HCT116 (cell line): ENCODE results near the gene TMEM184B. TPM values are rescaled to one million over a fixed set of nuclear protein-coding genes. Genes with fewer than 3 reads are reported as not detected.

Experiments used
- ATAC-seq: fragments of 200-7000 bp; cut with Tn5 transposase; 2 replicates; pipeline ENCODE4 v1.9.1; 2020; ENCODE audit warnings: mild to moderate bottlenecking, moderate library complexity
- BruUV-seq: library from RNA; stranded (reverse); fragments of 400-500 nt; replicated peaks from 2 replicates; lab custom pipeline; 2021; lab: Mats Ljungman, UMichigan
- CTCF ChIA-PET: fragments of 300-600 bp; sonication (Branson Sonifier 250); formaldehyde crosslinking; loops from one replicate; lab custom pipeline; 2021; ENCODE audit warnings: antibody characterized with exemption; lab: Charles Lee
- POLR2A ChIA-PET: fragments of 300-600, 350-600 bp; sonication (Branson Sonifier 250); formaldehyde crosslinking; loops from one replicate; lab custom pipeline; 2021; ENCODE audit warnings: antibody characterized with exemption; lab: Charles Lee
- RAD21 ChIA-PET, 2 experiments: fragments of 300-600 bp; sonication (Branson Sonifier 250); formaldehyde crosslinking; loops; one replicate each; lab custom pipeline; 2023; ENCODE audit warnings: low total read pairs in 2 of 2; ENCODE audit not compliant: uncharacterized antibody in 2 of 2, unreplicated experiment in 2 of 2, low non-redundant PET in 1 of 2; lab: Charles Lee
- DNase-seq: peaks from one replicate; pipeline ENCODE4 v3.0.0-alpha.2; 2010; ENCODE audit warnings: low read depth, low spot score
- H2AFZ ChIP-seq: fragments of 200-600 bp; shearing (Covaris generic), sonication (generic); 2 replicates; pipeline ENCODE4 v1.6.1; 2017; ENCODE audit warnings: low read depth, mixed run types, mixed read lengths, antibody characterized with exemption, low read length; ENCODE audit not compliant: poor library complexity, severe bottlenecking
- H3K27ac ChIP-seq: 2 replicates; pipeline ENCODE4 v1.5.1; 2012; ENCODE audit warnings: low read depth, low read length
- H3K27me3 ChIP-seq: fragments of 200-600 bp; sonication (generic); 2 replicates; pipeline ENCODE4 v1.6.1; 2016; ENCODE audit warnings: mixed run types, low read length, mixed read lengths; ENCODE audit not compliant: insufficient read depth
- H3K36me3 ChIP-seq, 2 experiments: fragments of 200-500 bp in 1 of 2; fragments of 200-600 bp in 1 of 2; sonication (Bioruptor generic) in 1 of 2; sonication (generic) in 1 of 2; 2 replicates each; pipeline versions ENCODE4 v1.5.1 to v1.6.1; 2014 to 2016; ENCODE audit warnings: low read length in 2 of 2, inconsistent platforms in 1 of 2, mixed read lengths in 1 of 2, mixed run types in 1 of 2; ENCODE audit not compliant: insufficient read depth in 2 of 2, control insufficient read depth in 1 of 2
- H3K4me1 ChIP-seq, 2 experiments: fragments of 200-600 bp in 1 of 2; sonication (generic) in 1 of 2; 2 replicates each; pipeline versions ENCODE4 v1.5.1 to v1.6.1; 2012 to 2017; ENCODE audit warnings: low read length in 2 of 2, inconsistent platforms in 1 of 2, mild to moderate bottlenecking in 1 of 2, mixed read lengths in 1 of 2, mixed run types in 1 of 2, moderate library complexity in 1 of 2; ENCODE audit not compliant: insufficient read depth in 2 of 2, control insufficient read depth in 1 of 2
- H3K4me2 ChIP-seq: fragments of 200-600 bp; sonication (generic); 2 replicates; pipeline ENCODE4 v1.6.1; 2017; ENCODE audit warnings: mixed run types, low read length, mixed read lengths
- H3K4me3 ChIP-seq, 2 experiments: fragments of 200-600 bp in 1 of 2; sonication (generic) in 1 of 2; replicated peaks in 1 of 2; 2 replicates each; pipeline ENCODE4 v1.5.1; 2011 to 2016; ENCODE audit warnings: low read length in 2 of 2, control low read depth in 1 of 2, low read depth in 1 of 2, mild to moderate bottlenecking in 1 of 2, mixed read lengths in 1 of 2, mixed run types in 1 of 2
- H3K79me2 ChIP-seq: fragments of 200-600 bp; sonication (generic); 2 replicates; pipeline ENCODE4 v1.6.1; 2017; ENCODE audit warnings: mild to moderate bottlenecking, mixed run types, low read length, moderate library complexity, mixed read lengths; ENCODE audit not compliant: insufficient read depth
- H3K9ac ChIP-seq: fragments of 200-600 bp; sonication (generic); 2 replicates; pipeline ENCODE4 v1.6.1; 2016; ENCODE audit warnings: low read length, mixed read lengths
- H3K9me2 ChIP-seq: fragments of 200-600 bp; sonication (generic), shearing (Covaris generic); 2 replicates; pipeline ENCODE4 v1.6.1; 2017; ENCODE audit warnings: mixed run types, mild to moderate bottlenecking, moderate library complexity; ENCODE audit not compliant: insufficient read depth
- H3K9me3 ChIP-seq, 2 experiments: fragments of 200-500 bp in 1 of 2; fragments of 200-600 bp in 1 of 2; sonication (Bioruptor generic) in 1 of 2; sonication (generic) in 1 of 2; 2 replicates each; pipeline ENCODE4 v1.6.1; 2014 to 2017; ENCODE audit warnings: low read length in 2 of 2, mixed read lengths in 2 of 2, inconsistent platforms in 1 of 2, low read depth in 1 of 2, mild to moderate bottlenecking in 1 of 2, mixed run types in 1 of 2, moderate library complexity in 1 of 2; ENCODE audit not compliant: control insufficient read depth in 1 of 2, insufficient read depth in 1 of 2
- H4K20me1 ChIP-seq: fragments of 200-600 bp; sonication (generic), shearing (Covaris generic); 2 replicates; pipeline ENCODE4 v1.6.1; 2017; ENCODE audit warnings: mixed run types, mild to moderate bottlenecking, moderate library complexity; ENCODE audit not compliant: insufficient read depth
- CBX3 ChIP-seq: IDR thresholded peaks from 2 replicates; pipeline ENCODE4 v1.6.1; 2012; ENCODE audit warnings: low read depth
- CEBPB ChIP-seq: IDR thresholded peaks from 2 replicates; pipeline ENCODE4 v1.6.1; 2012; ENCODE audit warnings: low read depth
- EZH2 ChIP-seq: fragments of 200-600 bp; sonication (generic); IDR thresholded peaks from 2 replicates; pipeline ENCODE4 v1.6.1; 2017; ENCODE audit warnings: antibody characterized with exemption, mixed run types
- EZH2phosphoT487 ChIP-seq: fragments of 200-600 bp; IDR thresholded peaks from 2 replicates; pipeline ENCODE4 v1.6.1; 2018; ENCODE audit warnings: antibody characterized with exemption, borderline replicate concordance
- FOSL1 ChIP-seq: IDR thresholded peaks from 2 replicates; pipeline ENCODE4 v1.6.1; 2012; ENCODE audit warnings: low read depth
- JUND ChIP-seq: IDR thresholded peaks from 2 replicates; pipeline ENCODE4 v1.6.1; 2012
- POLR2A ChIP-seq: IDR thresholded peaks from 2 replicates; pipeline ENCODE4 v1.7.0; 2011; ENCODE audit warnings: borderline replicate concordance; ENCODE audit not compliant: insufficient read depth, insufficient read length; ENCODE audit errors: extremely low read depth
- POLR2AphosphoS5 ChIP-seq: IDR thresholded peaks from 2 replicates; pipeline ENCODE4 v1.6.1; 2011; ENCODE audit warnings: mild to moderate bottlenecking, low read depth, low read length, moderate library complexity
- RAD21 ChIP-seq: IDR thresholded peaks from 2 replicates; pipeline ENCODE4 v1.6.1; 2012; ENCODE audit warnings: low read depth, mild to moderate bottlenecking
- SIN3A ChIP-seq: IDR thresholded peaks from 2 replicates; pipeline ENCODE4 v1.6.1; 2012; ENCODE audit warnings: low read depth
- SP1 ChIP-seq: IDR thresholded peaks from 2 replicates; pipeline ENCODE4 v1.6.1; 2012; ENCODE audit warnings: low read depth
- SRF ChIP-seq: IDR thresholded peaks from 2 replicates; pipeline ENCODE4 v1.6.1; 2012; ENCODE audit warnings: low read depth
- TCF7L2 ChIP-seq: IDR thresholded peaks from 2 replicates; pipeline ENCODE4 v1.7.0; 2011; ENCODE audit warnings: borderline replicate concordance, inconsistent platforms; ENCODE audit not compliant: insufficient read depth, insufficient read length; ENCODE audit errors: extremely low read depth
- YY1 ChIP-seq: IDR thresholded peaks from 2 replicates; pipeline ENCODE4 v1.6.1; 2011; ENCODE audit warnings: low read length, low read depth, moderate library complexity, mild to moderate bottlenecking; ENCODE audit not compliant: insufficient replicate concordance; ENCODE audit errors: extremely low read depth
- ZFX ChIP-seq: fragments of 450-650 bp; IDR thresholded peaks from 2 replicates; pipeline ENCODE4 v1.6.1; 2017
- intact Hi-C: fragments of 100-400 bp; cut with micrococcal nuclease; formaldehyde crosslinking; loops from 2 replicates; pipeline ENCODE4 v1.10.0; 2022
- total RNA-seq: library from RNA; stranded (reverse); gene quantifications from one replicate; pipeline ENCODE4 v1.2.1, GENCODE V29; 2021; ENCODE audit not compliant: unreplicated experiment
- TF ChIP-seq, protein P1 (sequence below), 3 experiments: fragments of 200-600 bp in 1 of 3; sonication (generic) in 1 of 3; IDR thresholded peaks in 2 of 3; conservative IDR thresholded peaks in 1 of 3; 2 replicates each; pipeline ENCODE4 v1.5.1; 2012 to 2017; ENCODE audit warnings: low read depth in 2 of 3, low read length in 2 of 3, antibody characterized with exemption in 1 of 3, borderline replicate concordance in 1 of 3, control low read depth in 1 of 3, mild to moderate bottlenecking in 1 of 3, mixed read lengths in 1 of 3, mixed run types in 1 of 3, moderate library complexity in 1 of 3; ENCODE audit not compliant: insufficient read depth in 1 of 3
- TF ChIP-seq, protein P2 (sequence below): IDR thresholded peaks from 2 replicates; pipeline ENCODE4 v1.6.1; 2011; ENCODE audit warnings: mild to moderate bottlenecking, low read length, moderate library complexity; ENCODE audit not compliant: insufficient replicate concordance; ENCODE audit errors: extremely low read depth
- TF ChIP-seq, protein P3 (sequence below): IDR thresholded peaks from 2 replicates; pipeline ENCODE4 v1.6.1; 2012
- TF ChIP-seq, protein P4 (sequence below): IDR thresholded peaks from 2 replicates; pipeline ENCODE4 v1.6.1; 2012

The TMEM184B gene
- total RNA-seq, 1 experiment from 2014 or later: 66.0 TPM

DNA sequence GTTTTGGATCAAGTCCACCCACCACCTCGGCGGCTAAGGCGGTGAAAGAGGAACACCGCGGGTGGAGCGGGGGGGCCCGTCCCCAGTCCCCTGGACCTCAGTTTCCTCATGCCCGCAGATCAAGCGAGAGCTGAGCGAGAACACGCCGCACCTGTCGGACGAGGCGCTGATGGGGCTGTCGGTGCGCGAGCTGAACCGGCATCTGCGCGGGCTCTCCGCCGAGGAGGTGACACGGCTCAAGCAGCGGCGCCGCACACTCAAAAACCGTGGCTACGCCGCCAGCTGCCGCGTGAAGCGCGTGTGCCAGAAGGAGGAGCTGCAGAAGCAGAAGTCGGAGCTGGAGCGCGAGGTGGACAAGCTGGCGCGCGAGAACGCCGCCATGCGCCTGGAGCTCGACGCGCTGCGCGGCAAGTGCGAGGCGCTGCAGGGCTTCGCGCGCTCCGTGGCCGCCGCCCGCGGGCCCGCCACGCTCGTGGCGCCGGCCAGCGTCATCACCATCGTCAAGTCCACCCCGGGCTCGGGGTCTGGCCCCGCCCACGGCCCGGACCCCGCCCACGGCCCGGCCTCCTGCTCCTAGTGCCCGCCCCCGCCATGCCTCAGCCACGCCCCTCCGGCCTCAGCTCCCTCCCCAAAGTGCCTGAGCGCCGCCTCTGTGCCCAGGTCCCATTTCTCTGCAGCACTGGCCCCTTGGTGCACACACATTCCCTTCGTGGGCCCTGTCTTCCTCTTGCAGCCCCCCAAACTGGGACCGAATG, 58.3 kb downstream of the TMEM184B start (continued):
- TF ChIP-seq SP1: no peak

DNA sequence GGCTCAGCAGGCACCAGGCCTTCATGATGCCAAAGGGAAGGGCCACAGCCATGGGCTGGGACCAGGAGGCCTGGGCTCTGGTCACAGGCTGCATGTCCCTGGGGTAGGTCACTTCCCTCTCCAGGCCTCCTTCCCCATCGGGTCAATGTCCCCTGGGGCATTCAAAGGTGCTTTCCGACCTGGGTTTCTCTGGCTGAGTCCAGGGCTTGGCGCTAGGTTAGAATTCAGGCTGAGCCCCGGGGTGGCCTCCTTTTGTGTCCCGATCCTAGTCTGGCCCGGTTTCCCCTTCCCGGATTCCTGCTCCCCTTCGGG, 58.9 kb downstream of the TMEM184B start:
- H2AFZ ChIP-seq: no peak overlapping the region
- H3K27me3 ChIP-seq: no peaks in the 10 kb centered on the region
- H3K9ac ChIP-seq: no peak overlapping the region
- intact Hi-C loops: no loop called here
- H4K20me1 ChIP-seq: no peaks in the 10 kb centered on the region
- H3K9me3 ChIP-seq: no peaks in the 10 kb centered on the region
- H3K79me2 ChIP-seq: peaks cover 37% of the 10 kb centered on the region
- ATAC-seq: no peak
- no peak for DNase-seq
- H3K4me3 ChIP-seq: no peak overlapping the region
- peaks cover 17 to 45% of the 10 kb centered on the region in 2 experiments for H3K4me1 ChIP-seq
- no peak overlapping the region for H3K27ac ChIP-seq
- POLR2A ChIA-PET: interaction anchor here (1.3 kb wide), 1 partner anchor 12 kb away, joined by 4 read pairs; the partner anchor contains the start of gene MAFF
- no TSS peak for BruUV-seq
- CTCF ChIA-PET: no interaction called here
- RAD21 ChIA-PET: no interaction called here
- H3K4me2 ChIP-seq: no peak overlapping the region
- H3K9me2 ChIP-seq: no peaks in the 10 kb centered on the region
- H3K36me3 ChIP-seq: peaks cover 0 to 13% of the 10 kb centered on the region in 2 experiments; a peak in 2 of 4 replicates
- TF ChIP-seq, protein P1, sequence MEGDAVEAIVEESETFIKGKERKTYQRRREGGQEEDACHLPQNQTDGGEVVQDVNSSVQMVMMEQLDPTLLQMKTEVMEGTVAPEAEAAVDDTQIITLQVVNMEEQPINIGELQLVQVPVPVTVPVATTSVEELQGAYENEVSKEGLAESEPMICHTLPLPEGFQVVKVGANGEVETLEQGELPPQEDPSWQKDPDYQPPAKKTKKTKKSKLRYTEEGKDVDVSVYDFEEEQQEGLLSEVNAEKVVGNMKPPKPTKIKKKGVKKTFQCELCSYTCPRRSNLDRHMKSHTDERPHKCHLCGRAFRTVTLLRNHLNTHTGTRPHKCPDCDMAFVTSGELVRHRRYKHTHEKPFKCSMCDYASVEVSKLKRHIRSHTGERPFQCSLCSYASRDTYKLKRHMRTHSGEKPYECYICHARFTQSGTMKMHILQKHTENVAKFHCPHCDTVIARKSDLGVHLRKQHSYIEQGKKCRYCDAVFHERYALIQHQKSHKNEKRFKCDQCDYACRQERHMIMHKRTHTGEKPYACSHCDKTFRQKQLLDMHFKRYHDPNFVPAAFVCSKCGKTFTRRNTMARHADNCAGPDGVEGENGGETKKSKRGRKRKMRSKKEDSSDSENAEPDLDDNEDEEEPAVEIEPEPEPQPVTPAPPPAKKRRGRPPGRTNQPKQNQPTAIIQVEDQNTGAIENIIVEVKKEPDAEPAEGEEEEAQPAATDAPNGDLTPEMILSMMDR (IDR thresholded peaks at IDR 0.05 in 2 of 3, conservative IDR thresholded peaks at IDR 0.05 in 1 of 3; ENCODE audit: borderline replicate concordance in 1 of 3, insufficient read depth in 1 of 3, low read depth in 2 of 3, low read length in 2 of 3): no peak
- TF ChIP-seq YY1 (no peak), SP1 (no peak), POLR2A (no peak), RAD21 (no peak), CEBPB (no peak), FOSL1 (no peak), SRF (no peak), ZFX (no peak), CBX3 (no peak), EZH2 (no peak), JUND (no peak), POLR2AphosphoS5 (no peak), EZH2phosphoT487 (no peak), TCF7L2 (no peak), SIN3A (no peak)
- TF ChIP-seq, protein P2, sequence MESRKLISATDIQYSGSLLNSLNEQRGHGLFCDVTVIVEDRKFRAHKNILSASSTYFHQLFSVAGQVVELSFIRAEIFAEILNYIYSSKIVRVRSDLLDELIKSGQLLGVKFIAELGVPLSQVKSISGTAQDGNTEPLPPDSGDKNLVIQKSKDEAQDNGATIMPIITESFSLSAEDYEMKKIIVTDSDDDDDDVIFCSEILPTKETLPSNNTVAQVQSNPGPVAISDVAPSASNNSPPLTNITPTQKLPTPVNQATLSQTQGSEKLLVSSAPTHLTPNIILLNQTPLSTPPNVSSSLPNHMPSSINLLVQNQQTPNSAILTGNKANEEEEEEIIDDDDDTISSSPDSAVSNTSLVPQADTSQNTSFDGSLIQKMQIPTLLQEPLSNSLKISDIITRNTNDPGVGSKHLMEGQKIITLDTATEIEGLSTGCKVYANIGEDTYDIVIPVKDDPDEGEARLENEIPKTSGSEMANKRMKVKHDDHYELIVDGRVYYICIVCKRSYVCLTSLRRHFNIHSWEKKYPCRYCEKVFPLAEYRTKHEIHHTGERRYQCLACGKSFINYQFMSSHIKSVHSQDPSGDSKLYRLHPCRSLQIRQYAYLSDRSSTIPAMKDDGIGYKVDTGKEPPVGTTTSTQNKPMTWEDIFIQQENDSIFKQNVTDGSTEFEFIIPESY: no peak
- TF ChIP-seq, protein P3, sequence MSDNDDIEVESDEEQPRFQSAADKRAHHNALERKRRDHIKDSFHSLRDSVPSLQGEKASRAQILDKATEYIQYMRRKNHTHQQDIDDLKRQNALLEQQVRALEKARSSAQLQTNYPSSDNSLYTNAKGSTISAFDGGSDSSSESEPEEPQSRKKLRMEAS: no peak
- TF ChIP-seq, protein P4, sequence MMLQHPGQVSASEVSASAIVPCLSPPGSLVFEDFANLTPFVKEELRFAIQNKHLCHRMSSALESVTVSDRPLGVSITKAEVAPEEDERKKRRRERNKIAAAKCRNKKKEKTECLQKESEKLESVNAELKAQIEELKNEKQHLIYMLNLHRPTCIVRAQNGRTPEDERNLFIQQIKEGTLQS: no peak
